H9 (cell line): ENCODE results near the gene TMCO4. TPM values are rescaled to one million over a fixed set of nuclear protein-coding genes. Genes with fewer than 3 reads are reported as not detected.

Experiments used
- DNase-seq: peaks from one replicate; pipeline ENCODE4 v3.0.0-alpha.2; 2017
- H2AFZ ChIP-seq: one replicate; pipeline ENCODE4 v1.6.1; 2013; ENCODE audit warnings: mild to moderate bottlenecking, low read length, control low read depth, moderate library complexity
- H2AK5ac ChIP-seq: 2 replicates; pipeline ENCODE4 v1.6.1; 2013; ENCODE audit warnings: low read length, control low read depth, mixed read lengths; ENCODE audit not compliant: insufficient read length
- H2BK120ac ChIP-seq: one replicate; pipeline ENCODE4 v1.6.1; 2013; ENCODE audit warnings: low read depth, mild to moderate bottlenecking, low read length, control low read depth, inconsistent platforms; ENCODE audit not compliant: poor library complexity, severe bottlenecking
- H2BK12ac ChIP-seq: 2 replicates; pipeline ENCODE4 v1.6.1; 2013; ENCODE audit warnings: low read length, control low read depth, mixed read lengths, low read depth; ENCODE audit not compliant: insufficient read length
- H2BK15ac ChIP-seq: 2 replicates; pipeline ENCODE4 v1.6.1; 2013; ENCODE audit warnings: low read depth, low read length, control low read depth
- H2BK20ac ChIP-seq: one replicate; pipeline ENCODE4 v1.6.1; 2013; ENCODE audit warnings: low read depth, mild to moderate bottlenecking, low read length, control low read depth, inconsistent platforms; ENCODE audit not compliant: poor library complexity, severe bottlenecking
- H2BK5ac ChIP-seq: 2 replicates; pipeline ENCODE4 v1.6.1; 2013; ENCODE audit warnings: low read length, control low read depth, mixed read lengths; ENCODE audit not compliant: insufficient read length
- H3K14ac ChIP-seq: 2 replicates; pipeline ENCODE4 v1.6.1; 2013; ENCODE audit warnings: low read length, control low read depth; ENCODE audit not compliant: insufficient read depth
- H3K18ac ChIP-seq: 2 replicates; pipeline ENCODE4 v1.6.1; 2013; ENCODE audit warnings: low read depth, mild to moderate bottlenecking, mixed read lengths, low read length, control low read depth; ENCODE audit not compliant: insufficient read length
- H3K23ac ChIP-seq: 2 replicates; pipeline ENCODE4 v1.6.1; 2013; ENCODE audit warnings: low read length, control low read depth, mixed read lengths, low read depth; ENCODE audit not compliant: insufficient read length
- H3K23me2 ChIP-seq: 2 replicates; pipeline ENCODE4 v1.6.1; 2013; ENCODE audit warnings: low read depth, mild to moderate bottlenecking, mixed read lengths, low read length, control low read depth; ENCODE audit not compliant: insufficient read length, poor library complexity, severe bottlenecking
- H3K27ac ChIP-seq: 2 replicates; pipeline ENCODE4 v1.5.1; 2013; ENCODE audit warnings: low read length, control low read depth, mixed read lengths, low read depth; ENCODE audit not compliant: insufficient read length
- H3K27me3 ChIP-seq: 2 replicates; pipeline ENCODE4 v1.6.1; 2013; ENCODE audit warnings: low read length, control low read depth, inconsistent platforms; ENCODE audit not compliant: insufficient read depth
- H3K4ac ChIP-seq: 2 replicates; pipeline ENCODE4 v1.6.1; 2013; ENCODE audit warnings: low read depth, mild to moderate bottlenecking, control low read depth, inconsistent platforms, low read length, moderate library complexity
- H3K4me1 ChIP-seq: 2 replicates; pipeline ENCODE4 v1.6.1; 2013; ENCODE audit warnings: low read length, control low read depth, inconsistent platforms; ENCODE audit not compliant: insufficient read depth
- H3K4me2 ChIP-seq: 2 replicates; pipeline ENCODE4 v1.6.1; 2013; ENCODE audit warnings: low read length, control low read depth, mixed read lengths; ENCODE audit not compliant: insufficient read length, insufficient read depth
- H3K56ac ChIP-seq: 2 replicates; pipeline ENCODE4 v1.6.1; 2013; ENCODE audit warnings: low read depth, mild to moderate bottlenecking, mixed read lengths, low read length, control low read depth; ENCODE audit not compliant: insufficient read length
- H3K79me1 ChIP-seq: 2 replicates; pipeline ENCODE4 v1.6.1; 2013; ENCODE audit warnings: low read depth, mild to moderate bottlenecking, moderate library complexity, low read length, control low read depth, inconsistent platforms; ENCODE audit not compliant: insufficient read depth, poor library complexity, severe bottlenecking
- H3K79me2 ChIP-seq: 2 replicates; pipeline ENCODE4 v1.6.1; 2013; ENCODE audit warnings: low read length, control low read depth, inconsistent platforms; ENCODE audit not compliant: insufficient read depth
- H3K9ac ChIP-seq: 2 replicates; pipeline ENCODE4 v1.6.1; 2013; ENCODE audit warnings: low read length, control low read depth, mixed read lengths; ENCODE audit not compliant: insufficient read length; ENCODE audit errors: extremely low read depth
- H3K9me3 ChIP-seq: one replicate; pipeline ENCODE4 v1.6.1; 2013; ENCODE audit warnings: low read depth, low read length, inconsistent platforms; ENCODE audit not compliant: control insufficient read depth
- H3T11ph ChIP-seq: one replicate; pipeline ENCODE4 v1.6.1; 2013; ENCODE audit warnings: mild to moderate bottlenecking, low read length, control low read depth, inconsistent platforms
- H4K20me1 ChIP-seq: one replicate; pipeline ENCODE4 v1.6.1; 2013; ENCODE audit not compliant: control insufficient read depth, insufficient read length, insufficient read depth
- H4K5ac ChIP-seq: 2 replicates; pipeline ENCODE4 v1.6.1; 2013; ENCODE audit warnings: low read depth, mild to moderate bottlenecking, mixed read lengths, low read length, control low read depth; ENCODE audit not compliant: insufficient read length
- H4K8ac ChIP-seq: replicated peaks from 2 replicates; pipeline ENCODE4 v1.6.1; 2013; ENCODE audit warnings: low read length, control low read depth, mixed read lengths, low read depth; ENCODE audit not compliant: insufficient read length
- H4K91ac ChIP-seq: 2 replicates; pipeline ENCODE4 v1.6.1; 2013; ENCODE audit warnings: low read depth, mild to moderate bottlenecking, moderate library complexity, mixed read lengths, low read length, control low read depth; ENCODE audit not compliant: insufficient read length
- H3K27ac Mint-ChIP-seq, 3 experiments: 2 replicates in 2 of 3; 3 replicates in 1 of 3; pipeline ENCODE4 v1.8.0; 2020 to 2021; ENCODE audit warnings: mixed read lengths in 3 of 3, mild to moderate bottlenecking in 1 of 3, moderate library complexity in 1 of 3
- H3K27me3 Mint-ChIP-seq: 2 replicates; pipeline ENCODE4 v1.8.0; 2021; ENCODE audit warnings: low read depth, mild to moderate bottlenecking, moderate library complexity, mixed read lengths
- H3K36me3 Mint-ChIP-seq, 3 experiments: 2 replicates in 2 of 3; 3 replicates in 1 of 3; pipeline ENCODE4 v1.8.0; 2020 to 2021; ENCODE audit warnings: low read depth in 3 of 3, mixed read lengths in 3 of 3; ENCODE audit not compliant: insufficient read depth in 1 of 3
- H3K4me1 Mint-ChIP-seq, 2 experiments: 2 replicates each; pipeline ENCODE4 v1.8.0; 2020; ENCODE audit warnings: mixed read lengths in 2 of 2
- H3K4me3 Mint-ChIP-seq, 2 experiments: 2 replicates in 1 of 2; 3 replicates in 1 of 2; pipeline ENCODE4 v1.8.0; 2020 to 2021; ENCODE audit warnings: mild to moderate bottlenecking in 2 of 2, mixed read lengths in 2 of 2, moderate library complexity in 1 of 2
- H3K9me3 Mint-ChIP-seq, 2 experiments: 2 replicates in 1 of 2; 3 replicates in 1 of 2; pipeline ENCODE4 v1.8.0; 2020; ENCODE audit warnings: mild to moderate bottlenecking in 2 of 2, mixed read lengths in 2 of 2, moderate library complexity in 1 of 2
- CTCF ChIP-seq: fragments of 200-600 bp; sonication (generic); conservative IDR thresholded peaks from 3 replicates; pipeline ENCODE4 v1.8.0; 2021; ENCODE audit warnings: antibody characterized with exemption, mild to moderate bottlenecking
- WGBS: extraction: QIAGEN DNeasy Blood & Tissue Kit; methylation state at CpG from one replicate; pipeline ENCODE4 v1.1.7; 2013; ENCODE audit warnings: missing lambda C conversion rate, low lambda C conversion rate, mixed read lengths; ENCODE audit not compliant: insufficient read length; ENCODE audit errors: extremely low coverage; 5-methylcytosine and 5-hydroxymethylcytosine counted together
- total RNA-seq: library from RNA; stranded (reverse); gene quantifications from 2 replicates; pipeline ENCODE4 v1.2.1, GENCODE V29; 2021

TMCO4 gene
- total RNA-seq, 1 experiment from 2014 or later = 4.0 TPM

DNA sequence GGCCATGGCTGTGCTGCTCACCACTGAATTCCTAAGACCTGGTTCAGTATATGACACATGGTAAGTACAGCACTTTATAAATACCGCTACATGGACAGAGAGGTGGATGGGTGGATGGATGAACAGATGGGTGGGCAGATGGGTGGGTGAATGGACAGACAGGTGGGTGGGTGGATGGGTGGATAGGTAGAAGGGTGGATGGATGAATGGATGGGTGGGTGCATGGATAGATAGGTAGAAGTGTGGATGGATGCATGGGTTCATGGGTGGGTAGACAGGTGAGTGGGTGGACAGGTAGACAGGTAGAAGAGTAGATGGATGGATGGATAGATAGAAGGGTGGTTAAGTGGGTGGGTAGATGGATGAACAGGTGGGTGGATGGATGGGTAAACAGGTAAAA, 54.8 kb downstream of the TMCO4 start:
- H3K27ac Mint-ChIP-seq = no peak overlapping the region
- no peaks in the 10 kb centered on the region for H3K27me3 ChIP-seq
- no peak overlapping the region for H3K4me3 Mint-ChIP-seq

More for the DNA sequence above, 54.8 kb downstream of the TMCO4 start:
- no peak overlapping the region for H3K4ac ChIP-seq
- no peak overlapping the region for H2AK5ac ChIP-seq
- no peak overlapping the region for H4K8ac ChIP-seq
- no peaks in the 10 kb centered on the region for H3K79me1 ChIP-seq
- Mint-ChIP-seq H3K9me3 (no peaks in the 10 kb centered on the region), H3K4me1 (no peaks in the 10 kb centered on the region), H3K36me3 (no peaks in the 10 kb centered on the region), H3K27me3 (peaks cover 5% of the 10 kb centered on the region)
- H3K79me2 ChIP-seq = no peaks in the 10 kb centered on the region
- H2BK120ac ChIP-seq = no peak overlapping the region
- no peak overlapping the region for H2BK20ac ChIP-seq
- H3K18ac ChIP-seq = no peak overlapping the region
- H3K14ac ChIP-seq = no peak overlapping the region
- DNase-seq = no peak
- no peaks in the 10 kb centered on the region for H3K9me3 ChIP-seq
- H2AFZ ChIP-seq = no peak overlapping the region
- H3K56ac ChIP-seq = no peak overlapping the region
- no peak overlapping the region for H4K5ac ChIP-seq
- no peaks in the 10 kb centered on the region for H3K4me1 ChIP-seq
- H3K9ac ChIP-seq = no peak overlapping the region
- no peaks in the 10 kb centered on the region for H4K20me1 ChIP-seq
- WGBS = no CpG with 5 or more reads among the region's 1 CpG
- H2BK5ac ChIP-seq = no peak overlapping the region
- H2BK15ac ChIP-seq = no peak overlapping the region
- no peak overlapping the region for H3K4me2 ChIP-seq
- H2BK12ac ChIP-seq = no peak overlapping the region
- no peaks in the 10 kb centered on the region for H3K23me2 ChIP-seq
- no peak overlapping the region for H3K23ac ChIP-seq
- H3T11ph ChIP-seq = no peak overlapping the region
- H3K27ac ChIP-seq = no peak overlapping the region
- H4K91ac ChIP-seq = no peak overlapping the region
- TF ChIP-seq CTCF = no peak
